Esophagus mucosa (tissue), 1 donor: ENCODE data around the gene RFX3. TPM values are rescaled to one million over a fixed set of nuclear protein-coding genes. Genes with fewer than 3 reads are reported as not detected.

ENCODE experiments used
- ATAC-seq: fragments of 200-7000 bp; cut with Tn5 transposase; one replicate; pipeline ENCODE4 v1.9.1; 2020
- total RNA-seq: library from RNA; stranded (reverse); gene quantifications from one replicate; pipeline ENCODE4 v1.2.4, GENCODE V29; 2023
- donor health status: DM: yes; HTN: yes; CAD: no.

The RFX3 gene
- total RNA-seq, 1 donor from 2014 or later = 3.5 TPM

DNA sequence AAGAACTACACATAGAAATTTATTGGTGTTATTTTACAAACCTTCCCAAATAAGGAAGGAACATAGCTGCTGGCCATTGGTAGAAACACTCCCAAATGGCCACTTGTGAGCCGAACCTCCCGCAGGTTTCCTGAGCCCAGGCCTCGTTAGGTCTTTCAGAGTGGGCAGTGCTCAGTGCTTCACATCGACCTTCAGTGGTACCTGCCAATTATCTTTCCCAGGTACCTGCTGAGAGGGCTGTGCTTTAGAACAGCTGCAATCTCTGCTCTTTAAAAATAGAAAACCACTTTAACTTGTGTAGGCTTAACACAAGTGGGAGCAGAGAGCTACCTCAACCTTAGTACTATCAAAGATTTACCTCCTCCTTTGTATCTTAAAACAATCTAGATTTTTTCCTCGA, 334.1 kb downstream of the RFX3 start:
- ATAC-seq = no peak

DNA sequence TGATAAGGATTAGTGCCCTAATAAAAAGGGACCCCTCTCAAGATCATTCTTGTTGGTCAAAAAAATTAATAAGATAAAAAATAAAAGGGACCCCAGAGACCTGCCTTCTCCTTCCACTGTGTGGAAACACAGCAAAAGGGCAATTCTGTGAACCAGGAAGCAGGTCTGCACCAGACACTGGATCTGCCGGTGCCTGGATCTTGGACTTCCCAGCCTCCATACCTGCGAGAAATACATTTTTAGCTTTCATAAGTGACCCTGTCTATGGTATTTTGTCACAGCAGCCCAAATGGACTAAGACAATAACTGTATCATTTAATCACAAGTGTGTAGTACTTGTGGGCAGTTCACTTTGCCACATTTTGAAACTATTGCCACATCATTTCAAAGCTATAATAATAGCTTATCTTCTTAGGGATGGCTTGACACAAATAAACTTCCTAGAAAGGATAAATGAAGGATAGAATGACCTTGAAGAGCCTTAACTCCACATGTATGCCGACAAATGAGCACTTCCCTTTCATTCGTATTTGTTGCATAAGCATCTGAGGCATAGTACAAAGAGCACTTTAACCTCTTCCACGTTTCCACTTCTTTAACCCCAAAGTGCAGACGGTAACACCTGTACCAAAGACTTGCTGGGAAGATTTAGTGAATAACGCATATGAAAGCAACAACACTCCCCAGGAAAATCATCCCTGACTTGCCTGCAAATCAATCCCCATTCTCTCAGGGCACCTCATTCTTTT, 336.5 kb downstream of the RFX3 start:
- ATAC-seq = no peak

DNA sequence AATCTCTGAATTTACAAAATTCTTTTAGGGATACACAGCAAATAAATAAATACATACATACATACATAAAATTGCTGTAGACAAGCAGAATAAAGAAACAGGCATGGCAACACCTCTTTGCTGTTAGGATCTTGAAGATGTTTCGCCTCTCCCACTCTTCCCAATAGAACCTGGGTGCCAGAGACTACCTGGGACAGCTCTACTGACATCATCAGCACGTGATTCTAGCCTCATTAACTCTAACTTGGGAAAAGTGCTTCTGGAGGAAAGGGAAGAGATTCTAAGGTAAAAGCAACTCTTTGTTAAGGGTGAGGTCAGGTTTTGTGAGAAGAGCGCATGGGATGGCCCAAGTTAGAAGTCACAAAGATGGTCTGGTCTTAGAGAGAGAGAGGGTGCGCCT, 339.1 kb downstream of the RFX3 start:
- ATAC-seq = no peak

- peak; percentile 80 for ATAC-seq
Measured at GRCh38 chr9:3181049-3181953, 344.5 kb downstream of the RFX3 start.

DNA sequence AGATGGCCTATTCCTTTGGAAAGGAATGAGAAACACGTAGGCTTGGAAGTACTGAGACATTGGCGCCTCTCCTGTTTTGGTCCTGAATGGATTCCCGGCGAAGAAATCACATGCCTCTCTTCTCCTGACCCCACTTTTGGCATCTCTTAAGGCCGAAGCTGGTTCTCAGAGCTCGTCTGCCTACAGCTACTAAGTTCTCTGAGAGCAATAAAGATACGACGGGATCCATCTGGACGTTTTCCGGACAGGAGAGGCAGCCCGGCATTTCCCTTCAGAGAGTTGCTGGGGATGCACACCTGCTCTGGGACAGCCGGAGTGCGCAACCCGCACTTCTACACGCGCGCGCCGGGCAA, 345.1 kb downstream of the RFX3 start:
- no peak for ATAC-seq

DNA sequence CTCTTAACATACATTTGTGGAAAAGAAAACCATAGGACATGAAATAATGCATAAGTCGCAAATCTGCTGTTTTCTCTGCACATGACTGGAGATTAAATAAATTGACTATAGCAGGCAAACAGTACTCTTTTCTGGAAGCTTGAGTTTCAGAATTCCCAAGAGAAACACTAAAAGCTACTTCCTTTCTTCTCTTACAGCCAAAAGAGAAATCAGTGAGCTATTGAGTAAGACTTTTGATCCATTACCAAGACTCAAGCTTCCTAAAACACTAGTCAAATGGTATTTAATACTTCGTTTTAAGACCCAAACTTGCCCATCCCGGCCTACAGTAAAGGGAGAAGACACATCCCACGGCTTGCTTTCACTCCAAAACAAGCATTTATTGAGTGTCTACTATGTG, 346.1 kb downstream of the RFX3 start:
- ATAC-seq = no peak

DNA sequence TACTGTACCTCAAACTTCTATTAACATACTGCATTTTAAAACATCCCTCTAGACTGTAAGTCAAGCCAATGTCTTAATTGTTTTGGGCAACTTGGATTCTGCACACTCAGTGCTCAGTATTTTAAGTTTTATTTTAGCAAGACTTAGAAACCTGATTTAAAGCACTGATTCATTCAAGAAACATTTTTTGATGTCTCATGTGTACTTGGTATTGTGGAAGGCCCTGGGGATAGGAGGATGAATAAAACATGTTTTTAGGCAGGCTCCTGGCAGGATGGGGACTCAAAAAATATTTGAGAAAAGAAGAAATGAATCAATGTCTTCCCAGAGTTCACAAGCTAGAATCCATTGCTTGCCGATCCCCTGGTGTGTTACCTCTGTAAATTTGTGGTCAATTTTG, 347.9 kb downstream of the RFX3 start:
- ATAC-seq = no peak

DNA sequence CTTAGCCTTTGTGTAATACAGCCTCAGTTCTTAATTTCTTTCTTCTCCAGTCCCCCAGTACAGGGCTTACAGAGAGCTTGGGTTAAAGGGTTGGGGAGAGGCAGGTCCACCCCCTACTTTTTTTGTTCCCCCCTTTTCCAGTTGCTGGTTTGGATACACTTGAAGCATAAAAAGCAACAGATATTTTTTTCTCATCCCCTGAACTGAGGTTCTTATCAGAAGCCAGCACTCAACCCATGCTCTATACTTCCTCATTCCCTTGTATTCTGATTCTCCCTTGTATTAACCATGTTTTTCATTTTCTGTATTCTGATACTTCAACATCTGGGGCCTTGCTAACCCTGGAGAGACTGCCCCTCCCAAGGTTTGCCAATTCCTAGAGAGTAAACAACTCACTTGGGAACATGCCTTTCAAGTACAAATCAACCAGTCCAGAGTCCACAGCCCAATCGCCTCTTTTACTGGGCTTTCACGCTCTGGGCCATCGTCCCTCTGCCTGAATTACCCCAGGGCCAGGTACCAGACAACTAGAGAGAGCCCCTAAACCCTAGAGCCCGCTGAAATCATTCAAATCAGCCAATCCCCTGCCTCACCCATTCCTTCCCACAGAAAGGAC, 348.5 kb downstream of the RFX3 start:
- no peak for ATAC-seq

DNA sequence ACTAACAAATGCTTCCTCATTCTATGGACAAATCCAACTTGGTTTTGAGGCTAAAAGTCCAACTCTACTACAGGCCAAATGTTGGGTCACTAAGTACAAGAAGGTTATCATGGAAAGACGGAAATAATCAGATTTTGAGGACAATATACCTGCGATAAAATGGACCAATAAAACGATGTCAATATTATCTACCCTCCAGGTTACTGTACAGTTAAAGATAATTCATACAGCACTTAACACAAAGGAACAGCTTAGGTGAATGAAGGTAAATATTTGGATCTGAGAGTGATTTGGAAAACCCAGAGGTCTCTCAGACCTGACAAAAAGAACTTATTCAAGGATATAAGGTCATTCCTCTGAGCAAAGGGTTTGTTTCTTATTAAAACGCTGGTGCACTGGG, 352.4 kb downstream of the RFX3 start:
- ATAC-seq = no peak

GRCh38 chr9:3170819-3171218, 355.0 kb downstream of the RFX3 start:
- ATAC-seq = no peak
